Transverse colon (tissue), 4 donors: Measurements from ENCODE around the gene RBBP8. TPM values are rescaled to one million over a fixed set of nuclear protein-coding genes. Genes with fewer than 3 reads are reported as not detected.

Experiments used
- DNase-seq: peaks from one replicate; pipeline ENCODE4 v3.0.0-alpha.2; 2019
- H3K27ac ChIP-seq, 4 donors: fragments of 200-600 bp; sonication (generic); 2 replicates each; pipeline ENCODE4 v1.5.1; 2016 to 2018; ENCODE audit warnings: inconsistent platforms in 4 of 4
- H3K27me3 ChIP-seq: fragments of 200-600 bp; sonication (generic); 2 replicates; pipeline ENCODE4 v1.5.1; 2017; ENCODE audit warnings: inconsistent platforms
- H3K36me3 ChIP-seq, 4 donors: fragments of 200-600 bp; sonication (generic); 2 replicates each; pipeline ENCODE4 v1.5.1; 2017 to 2019; ENCODE audit warnings: inconsistent platforms in 4 of 4
- H3K4me1 ChIP-seq, 4 donors: fragments of 200-600 bp; sonication (generic); 2 replicates each; pipeline ENCODE4 v1.5.1; 2017 to 2020; ENCODE audit warnings: inconsistent platforms in 4 of 4
- H3K4me3 ChIP-seq, 4 donors: fragments of 200-600 bp; sonication (generic); 1 replicate in 1 of 4; 2 replicates in 3 of 4; pipeline versions ENCODE4 v1.5.1 to v1.6.1; 2017 to 2019; ENCODE audit warnings: inconsistent platforms in 4 of 4
- H3K9me3 ChIP-seq, 2 donors: fragments of 200-600 bp; sonication (generic); 2 replicates each; pipeline ENCODE4 v1.5.1; 2017 to 2019; ENCODE audit warnings: inconsistent platforms in 2 of 2
- CTCF ChIP-seq, 5 experiments: fragments of 200-600 bp in 3 of 5; fragments of 450-650 bp in 2 of 5; sonication (generic) in 3 of 5; IDR thresholded peaks; 1 replicate in 2 of 5; 2 replicates in 3 of 5; pipeline ENCODE4 v1.5.1; 2016 to 2017; ENCODE audit warnings: antibody characterized with exemption in 5 of 5, inconsistent platforms in 3 of 5, mild to moderate bottlenecking in 2 of 5, moderate library complexity in 1 of 5
- EP300 ChIP-seq: sonication (generic); formaldehyde crosslinking; IDR thresholded peaks from one replicate; pipeline ENCODE4 v1.6.1; 2017; ENCODE audit warnings: antibody characterized with exemption, low read depth
- POLR2A ChIP-seq: fragments of 450-650 bp; IDR thresholded peaks from one replicate; pipeline ENCODE4 v1.6.1; 2016; ENCODE audit warnings: antibody characterized with exemption, mild to moderate bottlenecking, moderate library complexity
- POLR2AphosphoS5 ChIP-seq, 3 donors: sonication (generic); formaldehyde crosslinking; IDR thresholded peaks; one replicate each; pipeline ENCODE4 v1.6.1; 2016; ENCODE audit warnings: antibody characterized with exemption in 3 of 3
- WGBS, 2 donors: methylation state at CpG; one replicate each; pipeline ENCODE4 v1.1.5; 2018; ENCODE audit warnings: low coverage in 1 of 2; 5-methylcytosine and 5-hydroxymethylcytosine counted together
- in situ Hi-C, 4 donors: fragments of 200-750 bp; cut with MboI; loops; one replicate each; pipeline versions ENCODE4 v1.15.0 to v1.15.1; 2017; ENCODE audit warnings: low sequenced_read_pairs in 3 of 4, low pct_ligation_motif_present in 1 of 4, low pct_unique_long_range_greater_than_20kb in 1 of 4
- intact Hi-C: fragments of 100-400 bp; cut with DNase I; formaldehyde crosslinking; loops from one replicate; pipeline ENCODE4 v1.15.1; 2023; ENCODE audit warnings: low total_unique reads
- total RNA-seq, 4 donors: library from RNA; depleted of rRNA; stranded (reverse); fragments of >200 nt; gene quantifications; one replicate each; pipeline ENCODE4 v1.1.0, GENCODE V29; 2016

RBBP8 gene
- total RNA-seq, 4 donors from 2014 or later = 20.7 to 44.1 (median 38.6) TPM

- Histone ChIP-seq H3K27ac (no peak overlapping the region), H3K36me3 (peaks cover 0 to 3% (median 0%) of the 10 kb centered on the region in 4 donors), H3K9me3 (no peaks in the 10 kb centered on the region), H3K4me3 (no peak overlapping the region), H3K27me3 (no peaks in the 10 kb centered on the region), H3K4me1 (no peaks in the 10 kb centered on the region)
- DNase-seq = no peak
- 88 to 90% methylated on average over 3 of the region's 3 CpGs for WGBS, 2 donors
- in situ Hi-C loops (no loop called here), intact Hi-C loops (no loop called here)
- TF ChIP-seq POLR2A = no peak
- TF ChIP-seq CTCF (IDR thresholded peaks at IDR 0.05) = no peak
- no peak for TF ChIP-seq EP300
- no peak for TF ChIP-seq POLR2AphosphoS5 (IDR thresholded peaks at IDR 0.05)
These were observed 65.2 kb downstream of the RBBP8 start for GRCh38 chr18:22998344-22998743.

DNA sequence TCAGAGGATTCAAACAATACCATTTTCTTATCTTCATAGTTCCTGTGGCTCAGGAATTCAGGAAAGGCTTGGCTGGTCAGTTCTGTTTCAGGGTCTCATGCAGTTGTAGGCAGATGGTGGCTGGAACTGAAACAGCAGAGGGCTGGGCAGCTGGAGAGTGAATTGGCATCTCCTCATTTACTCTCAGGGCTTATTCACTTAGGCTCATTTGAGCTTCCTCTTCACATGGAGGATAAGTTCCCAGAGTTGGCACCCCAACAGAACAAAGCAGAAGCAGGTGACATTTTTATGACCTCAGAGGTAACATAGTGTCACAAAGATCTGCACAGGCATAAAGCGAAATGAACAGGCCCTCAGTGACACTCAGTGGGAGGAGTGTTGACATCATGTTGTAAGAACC lies 66.1 kb downstream of the RBBP8 start:
- no peak overlapping the region for H3K4me3 ChIP-seq
- DNase-seq = no peak
- H3K27ac ChIP-seq = no peak overlapping the region
- TF ChIP-seq POLR2A (no peak), CTCF (IDR thresholded peaks at IDR 0.05) (no peak), EP300 (no peak), POLR2AphosphoS5 (IDR thresholded peaks at IDR 0.05) (no peak)
- in situ Hi-C loops (no loop called here), intact Hi-C loops (no loop called here)
- WGBS, 2 donors = 86 to 100% methylated on average over 1 of the region's 1 CpG
- H3K27me3 ChIP-seq = no peaks in the 10 kb centered on the region
- H3K9me3 ChIP-seq = no peaks in the 10 kb centered on the region
- no peaks in the 10 kb centered on the region for H3K36me3 ChIP-seq
- no peaks in the 10 kb centered on the region for H3K4me1 ChIP-seq

DNA sequence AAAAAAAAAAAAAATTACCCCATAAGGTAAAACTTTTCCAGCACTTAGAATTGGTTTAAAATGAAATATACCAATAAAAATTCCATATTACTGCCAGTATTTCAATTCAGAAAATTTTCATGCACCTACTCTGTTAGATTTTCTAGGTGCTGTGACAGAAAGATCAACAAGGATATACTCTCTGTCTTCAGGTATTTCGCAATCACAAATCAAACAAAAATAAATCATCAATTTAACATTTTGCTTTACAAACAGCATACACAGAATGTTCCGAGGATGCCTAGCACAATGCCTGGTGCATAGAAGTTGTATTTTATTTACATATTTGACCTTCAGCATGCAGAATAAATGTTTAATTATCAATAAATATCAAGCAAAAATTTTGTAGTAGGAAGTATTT lies 66.5 kb downstream of the RBBP8 start:
- TF ChIP-seq POLR2AphosphoS5 (IDR thresholded peaks at IDR 0.05) (no peak), POLR2A (no peak), EP300 (no peak), CTCF (IDR thresholded peaks at IDR 0.05) (no peak)
- Histone ChIP-seq H3K9me3 (no peaks in the 10 kb centered on the region), H3K27ac (no peak overlapping the region), H3K36me3 (no peaks in the 10 kb centered on the region), H3K4me1 (no peaks in the 10 kb centered on the region), H3K4me3 (no peak overlapping the region), H3K27me3 (no peaks in the 10 kb centered on the region)
- WGBS, 2 donors = 88 to 92% methylated on average over 2 of the region's 2 CpGs
- intact Hi-C loops = no loop called here
- no peak for DNase-seq
- in situ Hi-C loops = no loop called here

GRCh38 chr18:23003289-23003688 lies 70.2 kb downstream of the RBBP8 start:
- Histone ChIP-seq H3K4me3 (no peak overlapping the region), H3K36me3 (no peaks in the 10 kb centered on the region), H3K4me1 (no peaks in the 10 kb centered on the region), H3K9me3 (no peaks in the 10 kb centered on the region), H3K27me3 (no peaks in the 10 kb centered on the region), H3K27ac (no peak overlapping the region)
- intact Hi-C loops = no loop called here
- no peak for DNase-seq
- 78 to 94% methylated on average over 2 to 3 of the region's 3 CpGs for WGBS, 2 donors
- TF ChIP-seq POLR2A (no peak), POLR2AphosphoS5 (IDR thresholded peaks at IDR 0.05) (no peak), EP300 (no peak), CTCF (IDR thresholded peaks at IDR 0.05) (no peak)
- in situ Hi-C loops = no loop called here
